ENCODE data around the gene SLCO2B1.

The SLCO2B1 gene

DNA sequence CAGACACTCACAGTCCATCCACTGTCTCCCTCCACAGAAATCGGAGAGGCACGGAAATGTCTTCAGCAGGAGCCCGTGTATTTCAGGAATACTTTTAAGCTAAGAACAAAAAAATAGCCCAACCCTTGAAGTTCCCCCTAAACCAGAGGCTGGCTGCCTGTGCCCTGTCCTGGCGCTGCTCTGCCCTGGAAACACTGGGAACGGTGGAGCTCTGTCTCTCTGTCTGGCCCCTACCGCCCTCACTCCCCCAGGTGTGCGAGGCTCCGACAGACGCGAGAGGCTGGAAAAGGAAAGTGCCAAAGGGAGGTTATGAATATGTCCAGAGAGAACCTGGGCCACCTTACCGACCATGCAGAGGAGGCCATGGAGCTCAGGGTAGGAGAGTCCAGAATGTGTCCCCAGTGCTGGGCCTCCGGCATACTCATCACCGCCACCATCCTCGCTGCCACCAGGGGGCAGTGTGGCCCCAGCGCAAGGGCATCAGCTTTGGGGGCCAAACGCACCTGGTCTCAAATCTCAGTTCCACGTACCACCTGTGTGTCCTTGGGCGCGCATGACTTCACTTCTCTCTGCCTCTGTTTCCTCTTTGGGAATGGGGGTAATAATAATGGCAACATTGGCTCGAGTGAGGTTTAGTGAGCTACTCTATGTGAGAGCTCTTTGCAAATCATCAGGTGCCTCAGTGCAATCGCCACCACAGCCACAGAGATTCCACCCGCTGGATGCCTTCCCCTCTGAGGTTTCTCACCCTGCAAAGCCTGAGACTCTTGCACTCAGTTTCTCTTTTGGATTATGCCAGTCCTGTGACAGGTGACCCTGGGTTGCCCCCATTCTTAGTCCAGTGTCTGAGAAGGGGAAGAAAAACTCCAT, 10.4 kb upstream of the SLCO2B1 start:
- Histone ChIP-seq H4K91ac (ENCODE audit: low read depth, low read length, poor library complexity) (no peak overlapping the region), H3K4me2 (ENCODE audit: insufficient read depth, low read length, poor library complexity, severe bottlenecking) (no peak overlapping the region), H3K27ac (replicated peaks; ENCODE audit: low read length) (no peak overlapping the region)

DNA sequence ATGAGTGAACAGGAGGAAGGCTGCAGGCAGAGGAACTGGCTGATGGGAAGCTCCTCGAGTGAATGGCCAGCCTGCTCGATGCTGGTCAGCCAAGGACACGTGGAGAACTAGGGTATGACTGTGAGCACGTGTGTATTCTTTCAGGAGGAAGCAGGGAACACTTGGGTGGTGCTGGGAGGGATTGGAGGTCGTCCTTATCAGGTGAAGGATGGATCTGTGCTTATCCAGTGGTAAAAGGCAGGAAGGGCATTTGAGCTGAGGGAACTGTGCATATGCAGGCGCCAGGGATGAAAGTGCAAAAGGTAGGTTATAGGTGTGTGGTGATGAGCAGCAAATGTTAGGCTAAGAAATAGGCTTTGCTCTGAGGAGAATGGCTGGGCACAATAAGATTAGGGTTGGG, 9.7 kb upstream of the SLCO2B1 start:
- Histone ChIP-seq H3K9me3 (replicated peaks in 1 of 2; ENCODE audit: control insufficient read depth in 2 of 2, insufficient read depth in 1 of 2, low read depth in 1 of 2, low read length in 2 of 2) (no peaks in the 10 kb centered on the region), H2AFZ (ENCODE audit: low read length) (no peak overlapping the region), H4K8ac (ENCODE audit: low read depth, low read length) (no peak overlapping the region), H2BK12ac (ENCODE audit: low read length) (no peak overlapping the region), H3K27me3 (ENCODE audit: control insufficient read depth in 3 of 3, insufficient read depth in 3 of 3, low read depth in 1 of 3, low read length in 3 of 3) (no peaks in the 10 kb centered on the region), H3K4ac (ENCODE audit: low read length) (no peak overlapping the region), H3K14ac (ENCODE audit: low read length) (no peak overlapping the region), H3K79me1 (ENCODE audit: low read depth, low read length) (no peaks in the 10 kb centered on the region), H2BK5ac (ENCODE audit: low read length) (no peak overlapping the region), H3K23ac (ENCODE audit: low read depth, low read length, poor library complexity) (no peak overlapping the region), H3K4me2 (ENCODE audit: insufficient read depth, low read length, poor library complexity, severe bottlenecking) (no peak overlapping the region), H2BK120ac (ENCODE audit: low read depth, low read length) (no peak overlapping the region), H3K4me1 (ENCODE audit: control insufficient read depth in 2 of 2, insufficient read depth in 1 of 2, low read depth in 1 of 2, low read length in 2 of 2) (no peaks in the 10 kb centered on the region), H3K9ac (ENCODE audit: low read depth, low read length, poor library complexity) (no peak overlapping the region), H4K91ac (ENCODE audit: low read depth, low read length, poor library complexity) (no peak overlapping the region), H3K36me3 (replicated peaks in 1 of 2; ENCODE audit: control insufficient read depth in 2 of 2, insufficient read depth in 2 of 2, low read length in 2 of 2) (no peaks in the 10 kb centered on the region), H2AK5ac (ENCODE audit: low read depth, low read length) (no peak overlapping the region), H2BK15ac (ENCODE audit: low read length) (no peak overlapping the region), H3K18ac (ENCODE audit: low read length) (no peak overlapping the region), H3K4me3 (ENCODE audit: low read length in 2 of 2) (no peak overlapping the region), H3K27ac (replicated peaks; ENCODE audit: low read length) (no peak overlapping the region)
- WGBS, 2 donors (ENCODE audit: extremely low coverage in 2 of 2, insufficient read length in 2 of 2, insufficient replicate concordance in 1 of 2) = no CpG with 5 or more reads among the region's 6 CpGs
- DNase-seq (ENCODE audit: low spot score) = no peak

More for the DNA sequence above, 10.4 kb upstream of the SLCO2B1 start:
- Histone ChIP-seq H3K23ac (ENCODE audit: low read depth, low read length, poor library complexity) (peak overlapping the region; percentile 80), H2BK120ac (ENCODE audit: low read depth, low read length) (no peak overlapping the region), H2BK12ac (ENCODE audit: low read length) (no peak overlapping the region), H3K9ac (ENCODE audit: low read depth, low read length, poor library complexity) (no peak overlapping the region), H3K14ac (ENCODE audit: low read length) (peak overlapping the region; percentile 42), H3K27me3 (ENCODE audit: control insufficient read depth in 3 of 3, insufficient read depth in 3 of 3, low read depth in 1 of 3, low read length in 3 of 3) (no peaks in the 10 kb centered on the region), H3K36me3 (replicated peaks in 1 of 2; ENCODE audit: control insufficient read depth in 2 of 2, insufficient read depth in 2 of 2, low read length in 2 of 2) (no peaks in the 10 kb centered on the region), H3K9me3 (replicated peaks in 1 of 2; ENCODE audit: control insufficient read depth in 2 of 2, insufficient read depth in 1 of 2, low read depth in 1 of 2, low read length in 2 of 2) (no peaks in the 10 kb centered on the region), H3K4me3 (ENCODE audit: low read length in 2 of 2) (no peak overlapping the region), H2BK15ac (ENCODE audit: low read length) (no peak overlapping the region), H2AFZ (ENCODE audit: low read length) (no peak overlapping the region), H3K4ac (ENCODE audit: low read length) (no peak overlapping the region), H2AK5ac (ENCODE audit: low read depth, low read length) (no peak overlapping the region), H3K79me1 (ENCODE audit: low read depth, low read length) (no peaks in the 10 kb centered on the region), H4K8ac (ENCODE audit: low read depth, low read length) (no peak overlapping the region), H3K18ac (ENCODE audit: low read length) (no peak overlapping the region), H3K4me1 (ENCODE audit: control insufficient read depth in 2 of 2, insufficient read depth in 1 of 2, low read depth in 1 of 2, low read length in 2 of 2) (no peaks in the 10 kb centered on the region), H2BK5ac (ENCODE audit: low read length) (no peak overlapping the region)
- peak; percentile 53 for DNase-seq (ENCODE audit: low spot score)
- WGBS, 2 donors (ENCODE audit: extremely low coverage in 2 of 2, insufficient read length in 2 of 2, insufficient replicate concordance in 1 of 2) = no CpG with 5 or more reads among the region's 22 CpGs

DNA sequence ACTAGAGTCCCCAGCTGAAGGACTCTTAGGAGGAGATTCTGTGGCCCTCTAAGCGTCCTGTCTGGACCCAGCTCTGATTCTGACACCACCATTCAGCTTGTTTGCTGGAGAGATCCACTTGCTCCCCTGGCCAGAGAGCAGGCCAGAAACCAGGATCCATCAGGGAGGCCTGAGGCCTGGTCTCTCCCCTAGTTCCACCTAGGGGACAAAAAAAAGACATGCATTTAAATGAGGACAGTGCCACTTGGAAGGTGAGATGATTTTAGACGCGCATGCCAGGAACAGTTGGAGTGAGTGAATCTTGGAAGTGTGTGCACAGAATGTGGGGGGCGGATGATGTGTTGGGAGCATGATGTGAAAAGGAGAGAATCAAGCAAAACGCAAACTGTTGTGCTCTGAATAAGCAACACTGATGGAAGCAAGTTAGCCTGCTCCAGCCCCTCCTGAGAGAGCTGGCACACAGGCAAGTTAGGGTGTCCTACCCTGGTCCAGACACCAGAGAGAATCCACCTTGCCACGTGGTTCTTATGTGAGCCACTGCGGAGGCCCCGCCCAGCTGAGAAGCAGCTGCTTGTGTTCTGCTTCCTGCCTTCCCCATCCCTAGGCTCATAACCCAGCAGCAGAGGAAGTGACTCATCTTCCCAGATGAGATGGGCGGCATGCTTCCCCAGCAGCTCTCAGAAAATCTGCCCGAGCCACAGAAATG, 8.0 kb upstream of the SLCO2B1 start:
- Histone ChIP-seq H2AK5ac (ENCODE audit: low read depth, low read length) (no peak overlapping the region), H3K4me3 (ENCODE audit: low read length in 2 of 2) (no peak overlapping the region), H3K18ac (ENCODE audit: low read length) (no peak overlapping the region), H3K9ac (ENCODE audit: low read depth, low read length, poor library complexity) (no peak overlapping the region), H2BK120ac (ENCODE audit: low read depth, low read length) (no peak overlapping the region), H3K27ac (replicated peaks; ENCODE audit: low read length) (no peak overlapping the region), H3K4ac (ENCODE audit: low read length) (no peak overlapping the region), H2BK5ac (ENCODE audit: low read length) (no peak overlapping the region), H3K4me1 (ENCODE audit: control insufficient read depth in 2 of 2, insufficient read depth in 1 of 2, low read depth in 1 of 2, low read length in 2 of 2) (no peaks in the 10 kb centered on the region), H4K8ac (ENCODE audit: low read depth, low read length) (no peak overlapping the region), H2AFZ (ENCODE audit: low read length) (peak overlapping the region; percentile 78), H3K9me3 (replicated peaks in 1 of 2; ENCODE audit: control insufficient read depth in 2 of 2, insufficient read depth in 1 of 2, low read depth in 1 of 2, low read length in 2 of 2) (no peaks in the 10 kb centered on the region), H2BK12ac (ENCODE audit: low read length) (no peak overlapping the region), H4K91ac (ENCODE audit: low read depth, low read length, poor library complexity) (no peak overlapping the region), H3K27me3 (ENCODE audit: control insufficient read depth in 3 of 3, insufficient read depth in 3 of 3, low read depth in 1 of 3, low read length in 3 of 3) (no peaks in the 10 kb centered on the region), H3K14ac (ENCODE audit: low read length) (no peak overlapping the region), H3K36me3 (replicated peaks in 1 of 2; ENCODE audit: control insufficient read depth in 2 of 2, insufficient read depth in 2 of 2, low read length in 2 of 2) (no peaks in the 10 kb centered on the region), H3K4me2 (ENCODE audit: insufficient read depth, low read length, poor library complexity, severe bottlenecking) (no peak overlapping the region), H3K23ac (ENCODE audit: low read depth, low read length, poor library complexity) (no peak overlapping the region), H3K79me1 (ENCODE audit: low read depth, low read length) (no peaks in the 10 kb centered on the region), H2BK15ac (ENCODE audit: low read length) (no peak overlapping the region)
- DNase-seq (ENCODE audit: low spot score) = no peak
- WGBS, 2 donors (ENCODE audit: extremely low coverage in 2 of 2, insufficient read length in 2 of 2, insufficient replicate concordance in 1 of 2) = no CpG with 5 or more reads among the region's 10 CpGs

DNA sequence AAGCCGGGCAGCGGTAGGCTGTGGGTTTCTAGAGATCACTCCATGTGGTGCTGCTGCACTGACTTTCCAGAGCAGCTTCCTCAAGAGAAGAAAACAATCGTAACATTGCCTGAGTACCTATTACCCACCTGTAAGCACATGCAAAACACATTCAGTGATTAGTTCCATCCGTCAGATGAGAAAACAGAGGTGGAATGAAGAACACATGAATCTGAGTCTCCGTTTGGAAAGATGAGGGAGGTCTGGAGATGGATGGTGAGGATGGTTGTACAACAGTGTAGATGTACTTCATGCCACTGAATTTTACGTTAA, 7.5 kb upstream of the SLCO2B1 start:
- no peak for DNase-seq (ENCODE audit: low spot score)
- no peak overlapping the region for H2BK5ac ChIP-seq (ENCODE audit: low read length)
- WGBS, 2 donors (ENCODE audit: extremely low coverage in 2 of 2, insufficient read length in 2 of 2, insufficient replicate concordance in 1 of 2) = no CpG with 5 or more reads among the region's 6 CpGs
- no peaks in the 10 kb centered on the region for H3K36me3 ChIP-seq (replicated peaks in 1 of 2; ENCODE audit: control insufficient read depth in 2 of 2, insufficient read depth in 2 of 2, low read length in 2 of 2)
- H2AK5ac ChIP-seq (ENCODE audit: low read depth, low read length) = no peak overlapping the region
- no peak overlapping the region for H3K23ac ChIP-seq (ENCODE audit: low read depth, low read length, poor library complexity)
- H2AFZ ChIP-seq (ENCODE audit: low read length) = peak overlapping the region; percentile 78
- no peaks in the 10 kb centered on the region for H3K79me1 ChIP-seq (ENCODE audit: low read depth, low read length)
- no peak overlapping the region for H3K4ac ChIP-seq (ENCODE audit: low read length)
- H3K27me3 ChIP-seq (ENCODE audit: control insufficient read depth in 3 of 3, insufficient read depth in 3 of 3, low read depth in 1 of 3, low read length in 3 of 3) = no peaks in the 10 kb centered on the region
- no peak overlapping the region for H2BK120ac ChIP-seq (ENCODE audit: low read depth, low read length)
- H3K18ac ChIP-seq (ENCODE audit: low read length) = no peak overlapping the region
- no peaks in the 10 kb centered on the region for H3K4me1 ChIP-seq (ENCODE audit: control insufficient read depth in 2 of 2, insufficient read depth in 1 of 2, low read depth in 1 of 2, low read length in 2 of 2)
- H2BK15ac ChIP-seq (ENCODE audit: low read length) = no peak overlapping the region
- H3K9ac ChIP-seq (ENCODE audit: low read depth, low read length, poor library complexity) = no peak overlapping the region
- H4K8ac ChIP-seq (ENCODE audit: low read depth, low read length) = no peak overlapping the region
- H3K9me3 ChIP-seq (replicated peaks in 1 of 2; ENCODE audit: control insufficient read depth in 2 of 2, insufficient read depth in 1 of 2, low read depth in 1 of 2, low read length in 2 of 2) = no peaks in the 10 kb centered on the region
- H3K4me2 ChIP-seq (ENCODE audit: insufficient read depth, low read length, poor library complexity, severe bottlenecking) = no peak overlapping the region
- H3K27ac ChIP-seq (replicated peaks; ENCODE audit: low read length) = no peak overlapping the region
- H3K14ac ChIP-seq (ENCODE audit: low read length) = no peak overlapping the region
- no peak overlapping the region for H2BK12ac ChIP-seq (ENCODE audit: low read length)
- no peak overlapping the region for H3K4me3 ChIP-seq (ENCODE audit: low read length in 2 of 2)
- no peak overlapping the region for H4K91ac ChIP-seq (ENCODE audit: low read depth, low read length, poor library complexity)

All from neuronal stem cell (in vitro differentiated cells).